A204.1 (cell line): ENCODE measurements around the gene CCDC194.

Experiments
- FAIRE-seq: peaks from 2 replicates; lab custom pipeline; 2012; peaks lifted over from hg19 to GRCh38; lab: Jason Lieb, UNC

CCDC194 gene

GRCh38 chr19:17405250-17406045, 11.5 kb upstream of the CCDC194 start, which contains the start of gene BST2:
BST2 (minus strand) TSS chr19:17405630; CDS start chr19:17405575, 55 bp downstream.
- FAIRE-seq = no peak

DNA sequence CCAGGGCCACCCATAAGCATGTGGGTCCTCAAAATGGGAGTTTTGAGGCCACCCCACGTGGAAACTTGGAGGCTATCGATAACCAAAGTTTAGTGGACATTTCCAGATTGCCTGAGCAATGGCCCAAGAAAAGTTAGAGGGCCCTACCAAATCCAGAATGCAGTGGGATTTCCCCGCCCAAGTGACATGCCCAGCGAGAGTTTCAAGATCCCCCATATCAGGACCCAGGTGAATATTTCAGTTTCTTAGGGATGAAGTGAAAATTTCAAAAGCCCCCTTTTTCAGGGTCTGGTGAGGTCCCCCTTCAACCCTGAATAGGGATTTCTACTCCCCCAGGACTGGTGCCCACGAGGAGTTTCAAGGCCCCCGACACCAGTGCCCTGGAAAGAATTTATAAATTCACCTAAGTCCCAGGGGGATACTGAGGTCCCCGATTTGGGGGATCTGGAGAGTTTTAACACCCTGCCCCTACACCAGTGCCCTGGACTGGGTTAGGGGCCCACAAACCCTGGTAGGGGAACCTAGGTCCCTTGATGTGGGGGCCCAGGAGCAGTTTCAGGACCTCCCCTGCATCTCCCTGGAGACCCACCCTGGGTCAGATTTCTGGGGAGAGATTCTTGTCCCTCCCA, 10.7 kb upstream of the CCDC194 start:
- no peak for FAIRE-seq

GRCh38 chr19:17404015-17404414, 10.0 kb upstream of the CCDC194 start:
- no peak for FAIRE-seq

DNA sequence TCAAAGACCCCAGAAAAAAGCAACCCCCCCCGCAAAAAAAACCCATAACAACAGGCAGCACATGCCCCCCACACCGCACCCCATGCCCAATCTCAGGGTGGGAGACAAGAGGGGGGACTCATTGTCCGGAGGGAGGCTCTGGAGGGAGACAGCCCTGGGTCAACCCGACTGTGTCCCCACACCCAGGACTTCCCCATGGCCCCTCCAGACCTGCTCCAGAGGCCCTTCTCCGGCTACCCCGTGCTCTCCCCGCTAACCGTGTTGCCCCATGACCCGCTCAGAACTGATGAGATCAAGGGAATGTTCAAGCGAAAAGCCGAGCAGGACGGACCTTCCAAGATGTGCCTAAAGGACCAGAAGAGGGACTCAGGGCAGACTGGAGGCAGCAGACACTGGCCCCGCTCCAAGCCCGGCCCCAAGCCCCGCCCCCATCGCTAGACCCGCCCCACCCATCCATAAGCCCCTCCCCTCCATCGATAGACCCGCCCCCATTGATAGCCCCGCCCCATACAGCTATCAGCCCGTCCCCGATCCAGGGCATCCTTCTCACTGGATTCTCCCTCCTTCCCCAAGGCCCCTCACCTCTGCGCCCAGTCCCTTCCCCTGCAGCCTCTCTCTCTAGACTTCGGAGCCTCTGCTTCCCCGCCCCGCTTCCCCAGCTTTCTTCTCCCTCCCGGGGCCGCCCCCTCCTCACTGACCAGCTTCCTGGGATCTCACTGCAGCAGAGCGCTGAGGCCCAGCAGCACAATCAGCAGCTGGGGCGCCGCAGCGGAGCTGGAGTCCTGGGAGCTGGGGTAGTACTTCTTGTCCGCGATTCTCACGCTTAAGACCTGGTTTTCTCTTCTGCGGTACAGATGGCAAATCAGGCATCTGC, 9.2 kb upstream of the CCDC194 start:
- no peak for FAIRE-seq

GRCh38 chr19:17401628-17402027, 7.6 kb upstream of the CCDC194 start:
- no peak for FAIRE-seq

DNA sequence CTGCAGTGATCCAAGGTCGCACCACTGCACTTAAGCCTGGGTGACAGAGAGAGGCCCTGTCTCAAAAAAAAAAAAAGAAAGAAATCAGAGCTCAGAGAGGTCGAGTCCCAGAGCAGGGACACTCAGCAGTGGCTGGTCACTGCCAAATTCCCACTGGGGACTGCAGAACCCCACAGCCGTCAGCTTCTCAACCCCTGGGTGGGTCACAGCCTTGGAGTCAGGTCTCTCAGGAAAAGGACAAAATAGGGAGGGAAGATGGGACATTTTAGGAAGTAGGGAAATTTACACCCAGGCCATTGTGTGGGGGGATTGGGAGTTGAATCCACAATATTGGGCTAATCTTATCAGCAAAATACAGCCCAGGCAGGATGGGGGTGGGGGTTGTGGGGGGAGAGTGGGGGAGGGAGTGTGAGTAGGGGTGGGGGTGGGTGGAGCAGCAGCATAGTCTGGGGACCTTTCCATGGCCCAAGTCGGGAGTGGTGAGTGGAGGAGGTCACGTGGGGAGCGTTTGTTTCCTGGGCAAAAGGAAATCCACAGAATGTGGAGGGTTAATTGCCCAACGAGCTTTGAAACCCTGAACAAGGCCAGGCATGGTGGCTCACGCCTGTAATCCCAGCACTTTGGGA, 5.0 kb upstream of the CCDC194 start:
- no peak for FAIRE-seq

DNA sequence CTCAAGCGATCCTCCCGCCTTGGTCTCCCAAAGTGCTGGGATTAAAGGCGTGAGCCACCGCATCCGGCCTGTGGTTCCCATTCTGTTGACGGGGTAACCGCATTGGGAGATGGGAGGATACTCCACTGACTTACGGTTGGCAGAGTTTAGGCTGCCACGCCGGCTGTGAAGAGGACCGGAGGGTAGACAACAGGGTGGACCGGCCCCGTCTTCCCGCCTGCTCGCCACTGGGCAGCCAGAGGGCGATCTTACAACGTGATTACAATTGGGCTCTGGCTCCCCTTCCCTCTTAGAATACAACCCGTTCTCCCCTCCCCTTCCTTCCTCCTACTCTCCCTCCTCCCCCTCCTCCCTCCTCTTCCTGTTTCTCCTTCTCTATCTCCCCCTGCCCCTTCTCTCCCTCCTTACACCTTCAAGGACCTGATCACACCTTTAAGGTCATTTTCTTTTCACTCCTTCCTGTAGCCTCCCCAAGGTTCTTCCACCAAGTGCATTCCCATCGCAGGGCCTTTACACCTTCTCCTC, 957 bp upstream of the CCDC194 start:
- FAIRE-seq = peak; percentile 37

- no peak for FAIRE-seq
Observed at GRCh38 chr19:17393002-17393401, 994 bp downstream of the CCDC194 start.

DNA sequence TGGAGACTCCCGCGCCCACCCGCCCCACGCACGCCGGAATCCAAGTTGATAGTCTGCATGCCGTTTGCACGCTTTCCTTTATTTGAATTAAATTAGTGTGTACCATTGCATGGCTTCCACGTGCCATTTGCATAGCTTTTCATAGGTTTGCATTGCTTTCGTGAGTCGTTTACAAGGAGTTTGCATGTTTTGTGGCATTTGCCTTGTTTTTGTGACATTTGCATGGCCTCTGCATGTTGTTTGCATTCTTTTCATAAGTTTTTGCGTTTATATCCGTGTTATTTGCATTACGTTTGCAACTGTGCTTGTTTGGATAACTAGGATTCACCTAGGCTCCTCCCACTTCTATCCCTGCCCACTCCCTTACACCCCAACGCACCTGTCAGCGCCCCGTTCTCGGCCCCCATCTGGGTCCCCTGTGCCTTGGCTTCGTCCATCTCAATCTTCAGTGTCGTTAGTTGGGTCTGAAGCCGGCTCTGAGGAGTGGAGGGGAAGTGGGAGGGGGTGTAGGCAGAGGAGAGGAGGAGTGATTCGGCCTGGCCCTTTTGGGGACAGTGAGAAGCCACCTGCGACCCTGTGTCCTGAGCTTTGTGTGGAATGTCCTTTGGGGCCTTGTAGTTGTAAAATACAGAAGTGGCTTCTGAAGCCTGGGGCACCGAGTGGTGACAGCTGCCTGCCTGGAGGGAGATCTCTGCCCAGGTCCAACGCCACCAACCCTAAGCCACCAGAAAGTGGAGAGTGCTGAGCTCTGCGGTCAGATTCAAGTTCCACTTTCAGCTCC, 2.4 kb downstream of the CCDC194 start:
- FAIRE-seq = no peak

GRCh38 chr19:17390665-17391370, 3.2 kb downstream of the CCDC194 start:
- FAIRE-seq = peak; percentile 30

DNA sequence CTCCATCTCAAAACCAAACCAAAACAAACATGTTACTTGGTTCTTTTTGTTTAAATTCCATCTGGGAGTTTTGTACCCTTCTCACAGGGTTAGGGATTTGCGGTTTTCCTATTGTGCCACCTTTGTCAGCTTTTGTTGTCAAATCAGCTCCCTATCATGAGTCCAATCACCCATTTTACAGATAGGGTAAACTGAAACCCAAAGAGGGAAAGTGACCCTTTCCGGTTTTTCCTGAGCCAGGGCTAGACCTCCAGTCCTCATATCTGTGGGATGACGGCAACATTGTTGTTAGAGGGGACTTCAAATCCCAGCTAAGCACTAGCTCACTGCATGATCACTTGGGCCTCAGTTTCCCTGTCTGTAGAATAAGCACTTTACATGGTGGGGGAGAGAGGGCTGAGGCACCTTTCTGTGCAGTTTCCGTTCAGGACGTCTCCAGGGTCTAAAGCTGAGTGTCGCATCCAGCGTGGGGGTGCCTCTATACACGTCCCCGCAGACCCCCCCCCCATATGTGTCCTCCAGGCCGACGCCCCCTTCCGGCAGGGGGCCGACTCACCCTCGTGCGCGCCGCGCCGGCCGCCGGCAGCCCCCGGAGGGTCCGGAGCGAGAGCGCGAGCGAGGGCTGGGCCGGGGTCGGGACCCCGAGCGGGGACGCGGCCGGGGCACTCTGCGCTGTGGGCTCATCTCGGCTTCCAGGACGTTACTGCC, 3.9 kb downstream of the CCDC194 start:
- FAIRE-seq = no peak

DNA sequence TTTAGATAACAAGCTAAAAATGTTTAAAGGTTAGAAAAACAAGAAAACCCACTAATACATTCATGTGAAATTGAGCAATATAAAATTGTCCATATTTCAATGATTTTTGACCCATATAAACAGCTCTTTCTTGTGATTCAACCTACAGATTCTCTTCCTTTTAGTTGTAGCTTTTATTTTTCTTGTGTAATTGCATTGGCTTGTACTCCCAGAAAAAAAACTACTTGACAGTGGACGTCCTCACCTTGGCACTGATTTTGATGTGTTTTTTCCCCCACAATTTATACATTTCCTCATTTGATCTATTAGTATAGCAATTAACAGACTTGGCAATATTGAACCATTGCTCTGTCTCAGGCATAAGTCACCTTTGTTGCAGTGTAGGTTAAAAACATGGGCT, 4.7 kb downstream of the CCDC194 start:
- no peak for FAIRE-seq

DNA sequence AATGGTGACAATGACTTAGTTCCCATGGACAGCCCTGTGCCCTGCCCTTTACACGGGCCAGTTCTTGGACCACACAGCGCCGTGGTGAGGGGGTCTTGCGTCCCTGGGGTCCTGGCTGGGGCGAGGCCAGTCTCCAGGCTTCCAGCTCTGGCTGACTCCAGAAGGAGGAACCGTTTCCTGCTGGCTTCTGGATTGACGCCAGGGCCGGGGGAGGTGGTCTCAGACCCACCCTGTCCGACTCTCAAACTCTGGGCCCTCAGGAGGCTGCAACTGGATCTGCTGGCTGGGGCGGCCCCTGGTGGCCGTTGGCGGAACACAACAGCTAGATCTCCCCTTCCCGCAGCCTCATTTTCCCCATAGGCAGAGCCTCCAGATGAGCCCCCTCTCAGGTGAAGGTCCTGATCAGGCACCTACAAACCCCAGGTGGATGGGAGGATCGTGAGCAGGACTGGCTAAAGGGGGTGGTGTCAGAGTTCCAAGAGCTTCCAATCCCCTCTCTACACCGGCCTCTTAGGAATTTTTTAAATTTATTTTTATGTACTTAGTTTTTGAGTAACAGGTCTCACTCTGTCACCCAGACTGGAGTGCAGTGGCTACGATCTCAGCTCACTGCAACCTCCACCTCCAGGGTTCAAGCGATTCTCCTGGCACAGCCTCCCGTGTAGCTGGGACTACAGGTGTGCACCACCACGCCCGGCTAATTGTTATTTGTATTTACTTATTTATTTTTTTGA, 8.0 kb downstream of the CCDC194 start:
- no peak for FAIRE-seq

- FAIRE-seq = no peak
Observed at GRCh38 chr19:17380426-17381138, 13.4 kb downstream of the CCDC194 start.

DNA sequence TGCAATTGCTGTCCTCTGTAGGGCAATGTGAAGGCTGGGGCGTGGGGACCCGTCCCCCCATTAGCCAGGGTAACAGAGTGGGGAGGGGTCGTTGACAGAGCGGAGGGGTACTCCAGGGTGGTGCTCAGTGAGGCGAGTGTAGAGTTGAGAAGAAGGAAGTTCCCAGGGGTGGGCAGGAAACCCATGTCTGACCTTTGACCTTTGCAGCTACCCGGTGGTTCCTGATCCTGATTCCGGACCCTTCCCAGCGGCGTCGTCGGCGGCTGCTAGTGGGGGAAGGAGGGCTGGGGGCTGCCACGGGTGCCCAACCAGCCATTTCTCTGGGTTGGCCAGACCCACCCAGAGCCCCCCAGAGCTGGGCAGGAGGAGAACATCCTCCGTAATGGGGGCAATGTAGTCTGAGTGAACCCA, 14.8 kb downstream of the CCDC194 start:
- FAIRE-seq = no peak

DNA sequence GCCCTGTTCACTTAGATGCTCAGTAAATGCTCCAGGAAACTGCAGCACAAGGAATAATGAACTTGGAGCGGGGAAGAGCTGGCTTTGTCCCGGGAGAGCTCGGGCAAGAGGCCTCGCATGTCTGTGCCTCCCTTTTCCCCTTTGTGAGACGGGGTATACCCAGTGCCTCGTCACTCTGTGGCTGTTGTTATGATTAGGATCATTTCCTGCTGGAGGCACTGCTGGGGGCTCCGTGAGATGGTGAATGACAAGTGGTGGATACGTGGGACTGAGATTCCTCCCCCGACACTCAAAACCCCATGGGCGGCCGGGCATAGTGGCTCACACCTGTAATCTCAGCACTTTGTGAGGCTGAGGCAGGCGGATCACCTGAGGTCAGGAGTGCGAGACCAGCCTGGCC, 15.7 kb downstream of the CCDC194 start:
- no peak for FAIRE-seq

DNA sequence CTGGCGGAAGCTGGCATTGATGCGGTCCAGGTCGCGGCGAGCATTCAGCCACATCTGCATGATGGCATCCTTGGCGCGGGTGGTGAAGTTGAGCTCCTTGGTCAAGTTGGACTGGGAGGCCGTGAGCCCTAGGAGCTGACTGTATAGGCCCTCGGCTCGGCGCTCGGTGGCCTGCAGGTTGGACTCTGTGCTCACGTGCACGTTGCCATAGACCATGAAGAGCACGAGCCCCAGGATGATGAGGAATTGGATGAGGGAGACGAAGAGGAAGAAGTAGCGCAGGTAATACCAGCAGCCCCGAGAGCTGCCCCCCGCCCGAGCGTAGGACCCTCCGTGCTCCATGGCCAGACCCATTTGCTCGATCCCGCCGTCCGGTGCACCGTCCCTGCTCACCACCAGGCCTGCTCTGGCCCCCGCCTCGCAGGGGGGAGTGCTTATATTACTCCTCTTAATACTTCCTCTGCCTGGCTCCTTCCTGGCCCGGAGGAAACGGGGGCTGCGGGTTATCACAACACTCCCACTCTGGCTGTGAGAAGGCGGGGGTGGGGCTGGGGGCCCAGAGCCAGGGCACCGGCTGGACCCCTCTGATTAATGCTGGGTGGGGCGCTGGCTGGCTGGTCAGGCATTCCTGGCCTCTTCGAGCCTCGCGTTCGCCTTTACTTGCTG, 16.9 kb downstream of the CCDC194 start, which contains the start of gene PLVAP:
Gene PLVAP (minus strand): TSS at position 408 of the 666 bp plus-strand sequence. CDS start 54 bp downstream, at position 354.
- no peak for FAIRE-seq

DNA sequence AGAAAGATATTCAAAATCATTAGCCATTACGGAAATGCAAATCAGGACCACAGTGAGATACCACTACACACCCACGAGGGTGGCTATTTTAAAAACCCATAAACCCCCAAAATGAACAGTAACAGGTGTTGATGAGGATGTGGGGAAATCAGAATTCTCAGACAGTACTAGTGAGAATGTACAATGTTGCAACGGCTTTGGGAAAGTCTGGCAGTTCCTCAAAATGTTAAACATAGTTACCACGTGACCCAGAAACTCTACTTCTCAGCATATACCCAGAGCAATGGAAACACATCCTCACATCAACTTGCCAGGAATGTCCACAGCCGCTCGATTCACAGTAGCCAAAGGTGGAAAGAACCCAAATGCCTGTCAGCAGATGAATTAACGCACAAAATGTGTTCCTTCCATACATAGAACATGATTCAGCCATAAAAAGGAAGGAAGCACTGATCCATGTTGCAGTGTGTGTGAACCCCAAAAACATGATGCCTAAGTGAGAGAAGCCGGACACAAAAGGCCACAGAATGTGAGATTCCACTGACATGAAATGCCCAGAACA, 23.9 kb downstream of the CCDC194 start:
- FAIRE-seq = no peak
